DMS114 treated with DMSO at 0.1 percent for 48 hours (cell line): ENCODE measurements around the gene TMC8.
"Not testable (repeated sequence)": the region's sequence is repeated elsewhere in the genome, so short reads cannot be mapped to it uniquely, and the experiment has no call there.

Experiments
- DNase-seq: peaks from one replicate; lab custom pipeline; 2025; ENCODE audit not compliant: unreplicated experiment; lab: John Stamatoyannopoulos, UW

TMC8 gene

GRCh38 chr17:78108726-78109488 is 21.7 kb upstream of the TMC8 start:
- no peak for DNase-seq

DNA sequence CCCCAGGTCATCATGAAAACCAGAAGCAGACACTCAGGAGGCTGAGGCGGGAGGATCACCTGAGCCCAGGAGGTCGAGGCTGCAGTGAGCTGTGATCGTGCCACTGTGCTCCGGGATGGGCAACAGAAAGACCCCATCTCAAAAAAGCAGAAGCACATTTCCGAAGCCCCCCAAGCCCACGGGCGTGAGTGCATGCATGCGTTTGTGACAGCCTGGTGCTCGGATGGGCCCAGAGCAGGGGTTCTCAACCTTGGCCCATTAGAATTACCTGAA is 21.1 kb upstream of the TMC8 start:
- DNase-seq, result no peak

DNA sequence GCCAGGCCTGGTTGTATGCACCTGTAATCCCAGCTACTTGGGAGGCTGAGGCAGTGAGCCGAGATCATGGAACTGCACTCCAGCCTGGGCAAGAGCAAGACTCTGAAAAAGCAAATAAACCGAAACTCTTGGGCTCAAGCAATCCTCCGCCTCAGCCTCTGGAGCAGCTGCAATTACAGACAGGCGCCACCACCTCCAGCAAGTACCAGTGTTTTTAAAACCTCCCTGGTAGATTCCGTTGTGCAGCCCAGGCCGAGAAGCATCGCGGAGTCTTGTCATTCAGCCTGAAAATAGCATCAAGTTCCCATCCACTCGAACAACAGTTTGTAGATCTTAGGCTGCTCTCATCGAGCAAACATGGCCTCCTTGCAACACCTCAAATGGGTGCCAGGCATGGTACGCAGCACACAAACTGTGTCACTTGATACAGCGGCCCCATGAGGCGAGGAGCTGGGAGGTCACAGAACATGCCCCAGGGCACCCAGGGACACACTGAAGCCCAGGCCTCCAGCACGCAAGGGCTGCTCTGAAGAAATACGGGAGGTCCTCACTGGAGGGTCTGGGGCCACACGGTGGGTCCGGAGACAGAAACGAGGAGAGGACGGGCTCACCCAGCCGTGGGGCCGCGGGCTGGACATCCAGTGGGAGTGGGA is 20.1 kb upstream of the TMC8 start:
- DNase-seq, result no peak

DNA sequence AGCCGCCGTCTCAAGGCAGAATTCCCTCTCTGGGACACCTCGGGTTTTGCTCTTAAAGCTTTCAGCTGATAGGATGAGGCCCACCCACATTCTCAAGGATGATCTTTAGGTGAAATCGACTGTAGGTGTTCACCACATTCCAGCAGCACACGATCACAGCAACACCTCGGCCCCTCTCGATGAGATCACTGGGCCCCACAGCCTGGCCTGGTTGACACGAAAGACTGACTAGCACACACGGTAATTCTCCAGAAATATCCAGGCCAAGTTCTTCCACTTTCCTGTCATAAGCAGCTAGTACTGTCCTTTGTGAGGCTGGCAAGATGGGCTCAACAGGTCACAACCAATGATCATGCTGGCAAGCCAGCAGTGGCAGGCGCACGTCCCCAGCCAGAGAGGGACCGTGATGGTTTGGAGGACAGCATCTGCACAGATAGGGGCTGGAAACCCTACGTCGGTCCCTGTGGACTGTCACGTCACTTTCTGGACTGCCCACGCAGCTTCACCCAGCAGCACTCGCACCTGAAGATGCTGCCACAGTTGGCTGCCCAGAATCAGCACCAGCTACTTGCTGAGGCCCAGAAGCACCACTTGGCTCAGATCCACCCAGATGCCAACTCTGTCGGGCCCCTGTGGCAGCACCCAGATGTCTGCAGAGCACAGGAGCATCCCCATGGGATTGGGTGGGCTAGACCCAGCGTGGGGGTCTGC is 19.4 kb upstream of the TMC8 start:
- DNase-seq, result no peak

DNA sequence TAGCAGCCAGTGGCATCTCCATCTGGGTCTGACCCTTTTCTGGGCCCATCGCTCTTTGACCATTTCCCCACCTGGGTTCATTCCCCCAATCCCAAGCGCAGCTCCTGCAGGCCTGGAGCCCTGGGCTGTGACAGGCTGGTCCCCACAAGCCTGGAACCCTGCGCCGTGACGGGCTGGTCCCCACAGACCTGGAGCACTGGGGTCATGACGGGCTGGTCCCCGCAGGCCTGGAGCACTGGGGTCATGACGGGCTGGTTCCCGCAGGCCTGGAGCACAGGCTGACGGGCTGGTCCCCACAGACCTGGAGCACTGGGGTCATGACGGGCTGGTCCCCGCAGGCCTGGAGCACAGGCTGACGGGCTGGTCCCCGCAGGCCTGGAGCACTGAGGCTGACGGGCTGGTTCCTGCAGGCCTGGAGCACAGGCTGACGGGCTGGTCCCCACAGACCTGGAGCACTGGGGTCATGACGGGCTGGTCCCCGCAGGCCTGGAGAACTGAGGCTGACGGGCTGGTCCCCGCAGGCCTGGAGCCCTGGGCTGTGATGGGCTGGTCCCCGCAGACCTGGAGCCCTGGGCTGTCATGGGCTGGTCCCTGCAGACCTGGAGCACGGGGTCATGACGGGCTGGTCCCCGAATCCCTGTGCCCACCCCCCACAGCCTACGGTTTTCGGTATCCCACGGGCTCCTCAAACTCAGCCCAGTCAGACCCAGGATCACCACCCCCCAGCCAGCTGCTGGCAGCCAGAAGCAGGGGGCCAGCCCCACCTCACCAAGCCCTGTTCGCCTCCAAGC is 18.6 kb upstream of the TMC8 start:
- no peak for DNase-seq

DNA sequence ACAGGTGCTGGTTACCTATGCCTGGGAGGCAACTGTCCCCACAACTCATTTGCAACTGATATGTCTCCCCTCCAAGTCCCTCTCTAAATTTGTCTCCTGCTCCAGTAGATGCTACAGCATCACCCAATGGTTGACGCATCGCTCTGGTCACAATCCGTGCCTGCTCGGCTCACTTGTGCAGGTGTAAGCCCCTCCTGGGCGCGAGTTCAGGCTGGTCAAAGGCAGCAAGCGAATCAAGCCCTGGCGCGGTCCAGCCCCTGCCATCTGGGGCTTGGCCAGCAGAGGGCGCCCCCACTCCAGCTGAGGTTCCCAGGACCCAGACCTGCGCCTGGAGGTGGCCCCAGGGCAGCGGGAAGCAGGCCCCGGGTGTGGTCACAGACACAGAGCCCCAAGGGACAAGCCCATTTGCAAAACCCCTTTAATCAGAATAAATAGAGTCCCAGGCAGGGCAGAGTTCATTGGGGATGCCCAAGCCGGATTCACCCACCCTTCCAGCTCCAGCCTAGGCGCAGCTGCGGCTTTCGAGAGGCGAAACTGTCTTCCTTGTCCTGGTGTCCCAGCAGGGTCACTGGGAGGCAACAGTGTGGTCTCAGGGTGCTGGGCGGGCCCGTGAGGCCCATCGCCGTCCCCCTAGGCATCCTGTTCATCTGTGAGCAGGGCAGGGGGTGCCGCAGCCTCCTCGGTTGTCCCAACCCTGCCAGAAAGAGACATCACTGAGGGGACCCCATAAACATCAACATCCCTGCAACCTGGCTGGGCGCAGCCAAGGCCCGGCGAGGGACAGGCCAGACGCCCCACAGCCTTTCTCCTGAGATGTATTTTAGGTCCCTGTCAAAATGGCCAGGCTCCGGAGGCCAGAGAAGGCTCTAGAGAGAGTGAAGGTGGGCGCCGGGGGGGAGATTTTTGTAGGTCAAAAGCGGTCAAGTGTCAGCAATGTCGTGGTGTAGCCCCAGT is 17.8 kb upstream of the TMC8 start:
- peak; percentile 16 for DNase-seq

DNA sequence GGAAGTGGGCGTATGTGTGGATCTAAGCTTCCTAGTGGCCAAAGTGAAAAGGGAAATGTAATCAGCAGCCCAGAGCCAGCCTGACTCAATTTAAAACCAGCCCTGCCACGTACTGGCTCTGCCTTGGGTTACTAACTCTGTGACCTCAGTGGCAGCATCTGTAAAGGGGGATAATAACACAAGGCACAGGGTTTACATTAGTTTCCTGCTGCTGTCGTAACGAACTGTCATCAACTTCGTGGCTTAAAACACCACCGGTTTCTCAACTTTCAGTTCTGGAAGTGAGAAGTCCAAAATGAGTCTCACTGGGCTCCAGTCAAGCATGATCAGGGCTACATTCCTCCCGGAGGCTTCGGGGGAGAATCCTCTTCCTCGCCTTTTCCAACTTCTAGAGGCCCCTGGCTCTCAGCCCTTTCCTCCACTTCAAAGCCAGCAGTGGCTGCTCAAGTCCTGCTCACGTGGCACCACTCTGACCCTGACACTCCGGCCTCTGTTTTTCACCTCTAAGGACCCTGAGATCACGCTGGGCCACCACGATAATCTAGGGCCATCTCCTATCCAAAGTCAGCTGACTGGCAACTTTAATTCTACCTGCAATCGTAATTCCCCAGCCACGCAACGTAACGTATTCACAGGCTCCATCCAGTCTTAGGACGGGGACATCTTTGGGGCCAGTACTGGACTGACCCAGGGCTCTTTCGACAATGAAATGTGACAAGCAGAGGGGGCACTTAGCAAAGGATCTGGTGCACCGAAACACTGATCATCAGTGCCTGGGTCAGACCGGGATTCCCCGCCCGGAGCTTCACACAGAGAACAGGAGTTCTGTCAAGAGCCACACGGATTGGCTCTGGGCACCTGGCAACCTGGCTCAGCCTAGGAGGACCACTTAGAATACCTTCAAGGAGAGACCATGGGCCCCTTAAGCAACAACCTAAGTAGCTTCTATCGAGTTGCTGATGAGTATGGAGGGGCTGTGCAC is 16.5 kb upstream of the TMC8 start:
- DNase-seq, result no peak

- DNase-seq, result no peak
These were observed 15.5 kb upstream of the TMC8 start for GRCh38 chr17:78114831-78115723.

DNA sequence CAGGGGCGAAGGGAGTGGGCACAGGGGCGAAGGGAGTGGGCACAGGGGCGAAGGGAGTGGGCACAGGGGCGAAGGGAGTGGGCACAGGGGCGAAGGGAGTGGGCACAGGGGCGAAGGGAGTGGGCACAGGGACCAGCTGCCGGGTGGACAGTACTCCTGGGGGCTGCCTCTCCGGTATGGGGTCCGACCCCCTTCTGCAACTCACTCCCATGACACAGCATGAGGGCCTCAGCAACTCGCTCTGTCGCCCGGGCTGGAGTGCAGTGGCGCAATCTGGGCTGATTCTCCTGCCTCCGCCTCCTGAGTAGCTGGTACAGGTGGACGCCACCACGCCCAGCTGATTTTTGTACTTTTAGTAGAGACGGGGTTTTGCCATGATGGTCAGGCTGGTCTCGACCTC is 14.8 kb upstream of the TMC8 start:
- DNase-seq, result not testable (repeated sequence)

GRCh38 chr17:78116411-78116810 is 14.2 kb upstream of the TMC8 start:
- DNase-seq, result no peak

DNA sequence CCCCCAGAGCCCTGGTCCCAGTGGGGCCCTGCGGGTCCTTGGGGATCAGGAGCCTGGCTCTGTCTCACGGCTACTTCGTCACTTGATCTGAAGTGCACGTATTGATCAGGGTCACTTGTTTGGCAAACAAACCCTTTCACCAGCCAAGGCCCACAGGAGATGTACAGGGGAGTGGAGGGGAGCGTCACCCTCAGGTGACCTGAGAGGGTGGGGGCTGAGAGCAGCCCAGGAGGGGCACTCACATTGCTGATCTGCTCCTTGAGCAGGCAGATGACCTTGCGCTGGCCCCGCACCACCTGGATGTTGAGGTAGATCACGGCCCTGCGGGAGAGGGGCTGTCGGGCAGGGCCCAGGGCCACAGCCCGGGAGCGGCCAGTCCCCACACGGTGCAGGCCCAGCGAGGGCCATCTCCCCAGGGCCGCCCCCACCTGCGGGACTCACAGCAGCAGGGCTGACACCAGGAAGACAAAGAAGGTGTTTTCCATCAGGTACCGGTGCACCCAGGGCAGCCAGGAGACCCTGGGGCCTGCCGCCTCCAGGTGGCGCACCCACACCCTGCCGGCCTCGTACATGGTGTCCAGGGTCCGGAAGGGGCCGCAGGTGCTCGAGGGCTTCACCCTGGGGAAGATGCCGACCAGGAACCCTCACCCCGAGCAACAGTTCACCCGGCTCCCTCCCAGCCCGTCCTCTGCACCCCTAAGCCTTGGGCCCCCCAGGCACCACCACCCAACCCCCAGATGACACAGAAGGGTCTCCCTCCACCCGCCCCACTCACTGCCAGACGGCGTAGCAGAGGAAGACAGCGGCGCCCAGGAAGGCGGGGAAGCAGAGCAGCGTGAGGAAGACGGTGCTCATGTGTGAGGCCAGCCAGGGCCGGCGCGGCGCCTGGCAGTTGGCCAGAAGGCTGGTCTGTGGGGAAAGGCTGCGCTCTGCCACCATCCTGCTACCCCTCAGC is 13.3 kb upstream of the TMC8 start:
- no peak for DNase-seq

- DNase-seq, result no peak
These were observed 11.8 kb upstream of the TMC8 start for GRCh38 chr17:78118801-78119241.

DNA sequence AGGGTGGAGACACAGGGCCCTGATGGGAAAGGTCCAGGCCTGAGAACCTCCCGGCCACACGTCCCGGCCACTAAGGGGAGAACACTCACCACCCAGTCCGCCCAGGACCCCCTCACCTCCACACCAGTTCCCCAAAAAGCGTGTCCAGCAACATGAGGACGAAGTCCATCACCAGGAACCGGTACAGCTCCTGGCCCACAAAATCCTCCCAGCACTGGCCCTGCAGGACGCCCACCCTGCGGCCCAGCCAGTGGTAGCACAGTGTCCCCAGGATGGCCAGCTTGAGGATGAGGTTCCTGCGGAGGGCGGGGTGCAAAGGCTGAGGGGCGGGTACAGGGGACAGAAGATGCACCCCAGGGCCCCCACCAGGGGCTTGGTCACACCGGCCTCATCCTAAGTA is 10.0 kb upstream of the TMC8 start:
- no peak for DNase-seq

DNA sequence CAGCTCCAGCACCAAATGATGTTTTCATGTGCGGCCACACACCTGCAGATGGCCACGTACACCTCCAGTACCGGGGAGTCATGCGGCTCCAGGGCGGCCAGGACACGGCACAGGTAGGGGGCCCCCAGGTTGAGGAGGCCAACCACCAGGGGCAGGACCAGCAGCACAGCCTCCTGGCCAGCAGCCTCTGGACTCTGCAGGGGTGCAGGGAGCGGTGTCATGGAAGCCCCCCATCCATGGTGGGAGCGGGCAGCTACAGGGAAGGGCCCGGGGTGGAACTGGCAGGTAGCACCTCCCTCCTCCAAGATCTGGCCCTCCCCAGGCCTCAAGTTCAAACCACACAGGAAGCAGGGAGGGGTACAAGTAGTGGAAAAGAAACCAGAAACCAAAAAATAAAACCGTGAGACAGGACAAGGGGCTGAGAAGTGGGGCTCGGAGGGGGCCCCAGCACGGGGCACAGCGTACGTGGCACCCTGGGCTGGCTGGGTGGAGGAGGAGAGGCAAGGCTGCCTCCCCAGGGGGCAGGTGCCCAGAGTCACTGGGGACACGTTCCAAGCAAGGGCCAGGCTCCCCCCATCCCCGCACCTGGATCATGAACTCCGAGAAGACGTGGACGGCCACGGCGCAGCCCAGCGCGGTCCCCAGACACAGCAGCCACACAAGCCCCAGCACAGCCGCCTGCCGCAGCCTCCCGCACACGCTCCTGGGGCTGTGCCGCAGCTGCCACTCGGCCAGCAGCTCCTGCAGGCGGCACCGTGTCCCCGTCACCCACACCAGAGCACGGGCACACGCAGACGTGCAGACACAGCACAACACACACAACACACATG is 9.4 kb upstream of the TMC8 start:
- DNase-seq, result no peak

DNA sequence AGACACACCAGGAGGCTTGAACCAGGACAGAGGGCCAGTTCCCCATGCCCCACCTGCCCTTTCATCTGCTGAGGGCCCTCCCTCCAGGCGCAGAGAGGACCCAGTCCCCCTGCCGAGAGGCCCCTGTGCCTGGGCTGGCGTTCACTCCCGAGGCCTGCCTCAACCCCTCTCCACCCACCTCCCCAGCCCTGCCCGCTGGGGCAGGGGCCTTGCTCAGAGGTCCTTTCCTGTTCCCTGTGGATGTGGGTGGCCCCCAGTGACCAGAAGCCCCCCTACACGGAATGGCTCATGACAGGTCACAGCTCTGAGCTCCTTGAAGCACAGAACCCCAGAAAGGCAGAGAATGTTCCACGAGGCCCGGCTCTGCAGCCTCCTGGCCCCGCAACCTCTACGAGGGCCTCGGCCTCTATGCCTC is 8.8 kb upstream of the TMC8 start:
- no peak for DNase-seq

- no peak for DNase-seq
These were observed 8.2 kb upstream of the TMC8 start for GRCh38 chr17:78122216-78122930.
